ENCODE results near the gene KRT6B. TPM values are rescaled to one million over a fixed set of nuclear protein-coding genes. Genes with fewer than 3 reads are reported as not detected.

KRT6B gene
- total RNA-seq, 3 donors from 2014 or later (not counting 1 experiment from before 2014, with no cell fraction given) = not detected

GRCh38 chr12:52434760-52435530 is 17.0 kb downstream of the KRT6B start:
- peaks cover 2% of the 10 kb centered on the region for H3K27me3 ChIP-seq (ENCODE audit: control insufficient read depth, insufficient read depth, low read length)
- no peak overlapping the region for H3K4me3 ChIP-seq (ENCODE audit: low read length)
- Mint-ChIP-seq H3K27me3 (ENCODE audit: low read depth in 2 of 2) (peaks cover 32 to 52% of the 10 kb centered on the region in 2 donors), H3K4me1 (no peaks in the 10 kb centered on the region), H3K27ac (no peak overlapping the region), H3K4me3 (no peak overlapping the region), H3K9me3 (no peaks in the 10 kb centered on the region), H3K36me3 (no peaks in the 10 kb centered on the region)
- TF ChIP-seq, protein P1, sequence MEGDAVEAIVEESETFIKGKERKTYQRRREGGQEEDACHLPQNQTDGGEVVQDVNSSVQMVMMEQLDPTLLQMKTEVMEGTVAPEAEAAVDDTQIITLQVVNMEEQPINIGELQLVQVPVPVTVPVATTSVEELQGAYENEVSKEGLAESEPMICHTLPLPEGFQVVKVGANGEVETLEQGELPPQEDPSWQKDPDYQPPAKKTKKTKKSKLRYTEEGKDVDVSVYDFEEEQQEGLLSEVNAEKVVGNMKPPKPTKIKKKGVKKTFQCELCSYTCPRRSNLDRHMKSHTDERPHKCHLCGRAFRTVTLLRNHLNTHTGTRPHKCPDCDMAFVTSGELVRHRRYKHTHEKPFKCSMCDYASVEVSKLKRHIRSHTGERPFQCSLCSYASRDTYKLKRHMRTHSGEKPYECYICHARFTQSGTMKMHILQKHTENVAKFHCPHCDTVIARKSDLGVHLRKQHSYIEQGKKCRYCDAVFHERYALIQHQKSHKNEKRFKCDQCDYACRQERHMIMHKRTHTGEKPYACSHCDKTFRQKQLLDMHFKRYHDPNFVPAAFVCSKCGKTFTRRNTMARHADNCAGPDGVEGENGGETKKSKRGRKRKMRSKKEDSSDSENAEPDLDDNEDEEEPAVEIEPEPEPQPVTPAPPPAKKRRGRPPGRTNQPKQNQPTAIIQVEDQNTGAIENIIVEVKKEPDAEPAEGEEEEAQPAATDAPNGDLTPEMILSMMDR (IDR thresholded peaks at IDR 0.05) = no peak
- H3K36me3 ChIP-seq (ENCODE audit: control insufficient read depth, insufficient read depth, low read length) = no peaks in the 10 kb centered on the region
- no peak for DNase-seq
- no peaks in the 10 kb centered on the region for H3K9me3 ChIP-seq (ENCODE audit: control insufficient read depth, insufficient read depth, low read length)
- no peak overlapping the region for H3K27ac ChIP-seq (ENCODE audit: low read length)
- no peak for ATAC-seq
- intact Hi-C loops (cut with micrococcal nuclease) = no loop called here
- H3K4me1 ChIP-seq (ENCODE audit: control insufficient read depth, insufficient read depth, low read length) = no peaks in the 10 kb centered on the region
- WGBS (ENCODE audit: insufficient coverage) = 86% methylated on average over 6 of the region's 6 CpGs

DNA sequence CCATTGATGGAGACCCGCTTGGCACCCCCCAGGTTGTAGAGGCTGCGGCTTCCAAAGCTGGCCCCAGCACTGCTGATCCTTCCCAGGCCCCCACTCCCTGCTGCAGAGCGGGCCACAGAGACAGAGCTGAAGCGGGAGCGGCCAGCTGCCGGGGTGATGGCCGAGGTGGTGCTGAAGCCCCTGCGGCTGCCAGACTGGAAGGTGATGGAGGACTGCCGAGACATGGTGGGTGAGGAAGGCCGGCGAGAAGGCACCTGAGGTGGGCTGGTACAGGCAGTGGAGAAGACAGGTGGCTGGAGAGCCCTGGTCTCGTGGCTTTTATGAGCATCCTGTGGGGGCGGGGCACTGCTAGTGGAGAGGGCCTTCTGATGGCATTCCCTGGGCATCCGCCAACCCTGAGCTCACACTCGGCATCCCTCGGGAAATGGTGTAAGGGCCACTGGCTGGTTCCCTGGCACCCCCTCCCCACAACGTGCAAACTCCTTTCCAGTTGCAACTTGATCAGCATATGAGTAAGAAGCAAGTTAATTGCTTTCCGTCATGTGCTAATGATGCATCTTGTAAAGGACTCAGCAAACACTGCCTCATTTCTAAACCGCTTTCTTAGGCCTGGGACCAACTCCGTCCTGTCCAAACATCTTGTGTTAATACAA is 17.7 kb downstream of the KRT6B start, which contains the start of gene KRT75:
Gene KRT75 (minus strand): TSS at position 291 of the 653 bp plus-strand sequence. CDS start 67 bp downstream, at position 224.
- no peak within 1 kb of the TSS for H3K4me3 Mint-ChIP-seq
- Histone ChIP-seq H3K9me3 (ENCODE audit: control insufficient read depth, insufficient read depth, low read length) (no peaks in the 10 kb centered on the region), H3K4me1 (ENCODE audit: control insufficient read depth, insufficient read depth, low read length) (no peaks in the 10 kb centered on the region), H3K36me3 (ENCODE audit: control insufficient read depth, insufficient read depth, low read length) (no peaks in the 10 kb centered on the region), H3K27me3 (ENCODE audit: control insufficient read depth, insufficient read depth, low read length) (peaks cover 2% of the 10 kb centered on the region), H3K4me3 (ENCODE audit: low read length) (no peak within 1 kb of the TSS), H3K27ac (ENCODE audit: low read length) (no peak within 1 kb of the TSS)
- TF ChIP-seq, protein P1 (IDR thresholded peaks at IDR 0.05) = no peak
- no peaks in the 10 kb centered on the region for H3K4me1 Mint-ChIP-seq
- ATAC-seq (no peak), DNase-seq (no peak)
- no peak within 1 kb of the TSS for H3K27ac Mint-ChIP-seq
- intact Hi-C loops (cut with micrococcal nuclease) = no loop called here
- no peaks in the 10 kb centered on the region for H3K36me3 Mint-ChIP-seq
- H3K27me3 Mint-ChIP-seq (ENCODE audit: low read depth in 2 of 2) = peaks cover 31 to 55% of the 10 kb centered on the region in 2 donors
- WGBS (ENCODE audit: insufficient coverage) = 86% methylated on average over 20 of the region's 20 CpGs
- H3K9me3 Mint-ChIP-seq = no peaks in the 10 kb centered on the region

GRCh38 chr12:52433501-52434080 is 18.4 kb downstream of the KRT6B start:
- H3K4me1 Mint-ChIP-seq = no peaks in the 10 kb centered on the region
- Histone ChIP-seq H3K4me3 (ENCODE audit: low read length) (no peak overlapping the region), H3K36me3 (ENCODE audit: control insufficient read depth, insufficient read depth, low read length) (no peaks in the 10 kb centered on the region), H3K4me1 (ENCODE audit: control insufficient read depth, insufficient read depth, low read length) (no peaks in the 10 kb centered on the region), H3K9me3 (ENCODE audit: control insufficient read depth, insufficient read depth, low read length) (no peaks in the 10 kb centered on the region), H3K27me3 (ENCODE audit: control insufficient read depth, insufficient read depth, low read length) (peaks cover 2% of the 10 kb centered on the region), H3K27ac (ENCODE audit: low read length) (no peak overlapping the region)
- TF ChIP-seq, protein P1 (IDR thresholded peaks at IDR 0.05) = no peak
- peaks cover 36 to 61% of the 10 kb centered on the region in 2 donors for H3K27me3 Mint-ChIP-seq (ENCODE audit: low read depth in 2 of 2)
- H3K36me3 Mint-ChIP-seq = no peaks in the 10 kb centered on the region
- DNase-seq (no peak), ATAC-seq (no peak)
- no peak overlapping the region for H3K27ac Mint-ChIP-seq
- intact Hi-C loops (cut with micrococcal nuclease) = no loop called here
- no peak overlapping the region for H3K4me3 Mint-ChIP-seq
- WGBS (ENCODE audit: insufficient coverage) = 95% methylated on average over 12 of the region's 12 CpGs
- no peaks in the 10 kb centered on the region for H3K9me3 Mint-ChIP-seq
